GM19035 (cell line): ENCODE results near the gene NAIF1.
"Not testable (repeated sequence)": the region's sequence is repeated elsewhere in the genome, so short reads cannot be mapped to it uniquely, and the experiment has no call there.

Experiments used
- ATAC-seq: cut with Tn5 transposase; IDR thresholded peaks from one replicate; pipeline ENCODE4 v1.9.1; 2021; ENCODE audit not compliant: unreplicated experiment

Gene NAIF1

GRCh38 chr9:128062846-128063831 lies 4.0 kb downstream of the NAIF1 start:
- ATAC-seq, result no peak

- no peak for ATAC-seq
Measured at GRCh38 chr9:128062279-128062678, 4.8 kb downstream of the NAIF1 start.

- no peak for ATAC-seq
Measured at GRCh38 chr9:128061275-128061960, 5.7 kb downstream of the NAIF1 start.

- ATAC-seq, result no peak
Measured at GRCh38 chr9:128059365-128059983, 7.6 kb downstream of the NAIF1 start.

GRCh38 chr9:128057724-128058409 lies 9.3 kb downstream of the NAIF1 start:
- no peak for ATAC-seq

- no peak for ATAC-seq
Measured at GRCh38 chr9:128056887-128057723, 10.0 kb downstream of the NAIF1 start.

GRCh38 chr9:128056086-128056485 lies 11.0 kb downstream of the NAIF1 start:
- ATAC-seq, result no peak

- no peak for ATAC-seq
Measured at GRCh38 chr9:128055344-128056040, 11.6 kb downstream of the NAIF1 start.

- no peak for ATAC-seq
Measured at GRCh38 chr9:128054087-128054486, 13.0 kb downstream of the NAIF1 start.

- no peak for ATAC-seq
Measured at GRCh38 chr9:128053560-128053959, 13.6 kb downstream of the NAIF1 start.

GRCh38 chr9:128051932-128052709 lies 15.0 kb downstream of the NAIF1 start:
- no peak for ATAC-seq

GRCh38 chr9:128049843-128050242 lies 17.3 kb downstream of the NAIF1 start:
- no peak for ATAC-seq

GRCh38 chr9:128048663-128049062 lies 18.5 kb downstream of the NAIF1 start:
- ATAC-seq, result no peak

- no peak for ATAC-seq
Measured at GRCh38 chr9:128047231-128047630, 19.9 kb downstream of the NAIF1 start.

GRCh38 chr9:128045831-128046230 lies 21.3 kb downstream of the NAIF1 start:
- no peak for ATAC-seq

- not testable (repeated sequence) for ATAC-seq
Measured at GRCh38 chr9:128045409-128045808, 21.7 kb downstream of the NAIF1 start.

GRCh38 chr9:128043467-128043868 lies 23.7 kb downstream of the NAIF1 start:
- ATAC-seq, result no peak

- no peak for ATAC-seq
Measured at GRCh38 chr9:128042043-128042442, 25.1 kb downstream of the NAIF1 start.

GRCh38 chr9:128040783-128041182 lies 26.3 kb downstream of the NAIF1 start:
- ATAC-seq, result not testable (repeated sequence)
